Naive B cell (primary cell): ENCODE results near the gene CDYL2. TPM values are rescaled to one million over a fixed set of nuclear protein-coding genes. Genes with fewer than 3 reads are reported as not detected.
A peak's percentile ranks its signal among the peaks of the same experiment; 100 is the strongest.

Experiments used
- ATAC-seq, 2 donors: fragments of 150-1000 bp; cut with Tn5 transposase; 2 replicates each; pipeline ENCODE4 v1.10.0; 2021; ENCODE audit warnings: low read depth in 2 of 2, mild to moderate bottlenecking in 2 of 2, moderate library complexity in 2 of 2
- DNase-seq: peaks from one replicate; pipeline ENCODE4 v3.0.0; 2022
- H3K27ac Mint-ChIP-seq, 6 donors: one replicate each; pipeline ENCODE4 v1.8.0; 2020 to 2022; ENCODE audit warnings: mild to moderate bottlenecking in 6 of 6, mixed read lengths in 6 of 6, moderate library complexity in 5 of 6, inconsistent platforms in 2 of 6
- H3K27me3 Mint-ChIP-seq, 3 donors: one replicate each; pipeline ENCODE4 v1.8.0; 2021 to 2022; ENCODE audit warnings: mixed read lengths in 3 of 3, mild to moderate bottlenecking in 1 of 3
- H3K36me3 Mint-ChIP-seq, 2 donors: one replicate each; pipeline ENCODE4 v1.8.0; 2020 to 2022; ENCODE audit warnings: mixed read lengths in 2 of 2, inconsistent platforms in 1 of 2, mild to moderate bottlenecking in 1 of 2
- H3K4me1 Mint-ChIP-seq, 3 donors: one replicate each; pipeline ENCODE4 v1.8.0; 2020 to 2022; ENCODE audit warnings: mixed read lengths in 3 of 3, inconsistent platforms in 1 of 3, mild to moderate bottlenecking in 1 of 3, moderate library complexity in 1 of 3
- H3K4me3 Mint-ChIP-seq, 8 donors: one replicate each; pipeline ENCODE4 v1.8.0; 2020 to 2022; ENCODE audit warnings: mild to moderate bottlenecking in 8 of 8, mixed read lengths in 8 of 8, moderate library complexity in 8 of 8, inconsistent platforms in 2 of 8
- H3K9me3 Mint-ChIP-seq, 7 donors: one replicate each; pipeline ENCODE4 v1.8.0; 2020 to 2022; ENCODE audit warnings: mixed read lengths in 7 of 7, mild to moderate bottlenecking in 5 of 7, inconsistent platforms in 2 of 7, moderate library complexity in 1 of 7
- polyA plus RNA-seq, 6 donors: library from polyadenylated mRNA; unstranded; fragments of 300-500 nt; fragmentation: Illumina TruSeq; gene quantifications; one replicate each; pipeline ENCODE4 v1.2.3, GENCODE V29; 2021; ENCODE audit warnings: low read depth in 6 of 6

The CDYL2 gene, protein sequence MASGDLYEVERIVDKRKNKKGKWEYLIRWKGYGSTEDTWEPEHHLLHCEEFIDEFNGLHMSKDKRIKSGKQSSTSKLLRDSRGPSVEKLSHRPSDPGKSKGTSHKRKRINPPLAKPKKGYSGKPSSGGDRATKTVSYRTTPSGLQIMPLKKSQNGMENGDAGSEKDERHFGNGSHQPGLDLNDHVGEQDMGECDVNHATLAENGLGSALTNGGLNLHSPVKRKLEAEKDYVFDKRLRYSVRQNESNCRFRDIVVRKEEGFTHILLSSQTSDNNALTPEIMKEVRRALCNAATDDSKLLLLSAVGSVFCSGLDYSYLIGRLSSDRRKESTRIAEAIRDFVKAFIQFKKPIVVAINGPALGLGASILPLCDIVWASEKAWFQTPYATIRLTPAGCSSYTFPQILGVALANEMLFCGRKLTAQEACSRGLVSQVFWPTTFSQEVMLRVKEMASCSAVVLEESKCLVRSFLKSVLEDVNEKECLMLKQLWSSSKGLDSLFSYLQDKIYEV
- polyA plus RNA-seq = under 1 TPM in 2 of 6 donors, not detected in 4; 0.03 to 0.13 TPM

DNA sequence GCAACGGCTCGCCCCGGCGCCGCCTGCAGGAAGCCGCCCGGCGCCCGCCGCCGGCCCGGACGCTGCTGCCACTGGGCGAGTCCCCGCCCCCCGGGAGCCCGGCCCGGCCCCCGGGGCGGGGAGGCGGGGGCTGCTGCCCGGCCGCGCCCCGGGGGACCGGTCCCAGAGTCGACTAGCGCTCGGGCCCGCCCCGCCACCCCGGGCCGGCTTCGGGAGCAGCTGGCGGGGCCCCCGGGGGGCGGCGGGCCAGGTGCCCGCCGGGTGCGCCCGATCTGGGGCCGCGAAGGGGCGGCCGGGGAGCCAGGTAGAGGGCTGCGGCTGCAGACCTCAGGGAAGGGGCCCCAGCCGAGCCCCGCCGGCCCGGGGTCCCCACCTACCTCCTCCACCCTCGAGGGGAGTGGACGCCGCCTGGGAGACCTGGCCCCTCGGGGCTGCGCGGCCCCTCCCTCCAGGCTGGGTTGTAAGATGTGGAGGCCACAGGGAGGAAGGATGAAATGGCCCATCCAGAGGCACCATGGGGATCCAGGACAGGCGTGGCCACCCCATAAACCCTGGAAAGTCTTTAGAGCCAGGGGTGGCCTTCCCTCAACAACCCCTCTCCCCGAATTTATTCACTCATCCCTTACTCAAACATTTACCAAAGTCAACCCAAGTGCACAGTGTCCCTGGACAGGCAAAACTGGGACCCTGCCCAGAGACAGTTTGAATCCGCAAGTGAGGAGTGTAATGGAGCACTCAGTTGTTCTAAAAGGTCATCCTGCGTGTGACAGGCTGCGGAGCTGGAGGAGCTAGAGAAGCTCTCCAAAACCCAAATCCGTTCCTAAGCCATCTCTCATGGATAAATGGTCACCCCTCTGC lies at the start of gene CDYL2:
TSS of gene CDYL2 (minus strand) at position 73 of the 858 bp plus-strand sequence. CDS start 425 bp downstream, outside the sequence.
- Mint-ChIP-seq H3K27ac (peak within 1 kb of the TSS in 1 of 6 donors; percentile 89), H3K4me3 (peak within 1 kb of the TSS; percentile 84 to 98 (median 90)), H3K9me3 (peaks cover 0 to 10% (median 2%) of the 10 kb centered on the region in 7 donors), H3K27me3 (peaks cover 28 to 32% (median 30%) of the 10 kb centered on the region in 3 donors), H3K4me1 (peaks cover 0 to 4% (median 4%) of the 10 kb centered on the region in 3 donors), H3K36me3 (no peaks in the 10 kb centered on the region)
- peak; percentile 63 to 64 for ATAC-seq
- peak; percentile 1 for DNase-seq

DNA sequence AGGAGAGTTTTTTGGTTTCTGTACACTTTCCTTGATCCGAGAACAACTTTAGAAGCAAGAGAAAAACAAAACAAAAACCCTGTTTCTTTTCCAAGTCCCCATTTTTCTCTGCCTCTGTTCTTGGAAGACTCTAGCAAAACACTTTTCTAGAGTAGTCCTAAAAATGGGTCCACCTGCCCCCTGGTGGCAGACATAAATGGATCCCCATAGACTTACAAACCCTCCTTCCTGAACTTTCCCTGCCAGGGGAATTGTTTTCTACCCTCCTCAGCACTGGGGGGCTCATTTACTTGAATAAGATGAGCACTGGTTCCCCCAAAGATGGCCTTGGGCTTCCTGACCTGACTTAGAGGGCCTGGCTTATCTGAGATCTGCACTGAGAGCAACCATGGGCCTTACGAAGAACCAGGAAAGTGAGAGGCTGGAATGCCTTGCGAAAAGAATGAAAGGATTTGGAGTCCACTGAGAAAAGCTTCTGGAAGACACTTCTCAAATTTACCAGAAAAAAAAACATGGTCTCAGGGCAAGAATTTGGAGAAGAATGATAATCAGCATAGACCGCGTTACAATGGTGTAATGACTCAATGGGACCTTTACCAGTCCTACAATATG lies 48.0 kb upstream of the CDYL2 start:
- no peak overlapping the region for H3K27ac Mint-ChIP-seq

DNA sequence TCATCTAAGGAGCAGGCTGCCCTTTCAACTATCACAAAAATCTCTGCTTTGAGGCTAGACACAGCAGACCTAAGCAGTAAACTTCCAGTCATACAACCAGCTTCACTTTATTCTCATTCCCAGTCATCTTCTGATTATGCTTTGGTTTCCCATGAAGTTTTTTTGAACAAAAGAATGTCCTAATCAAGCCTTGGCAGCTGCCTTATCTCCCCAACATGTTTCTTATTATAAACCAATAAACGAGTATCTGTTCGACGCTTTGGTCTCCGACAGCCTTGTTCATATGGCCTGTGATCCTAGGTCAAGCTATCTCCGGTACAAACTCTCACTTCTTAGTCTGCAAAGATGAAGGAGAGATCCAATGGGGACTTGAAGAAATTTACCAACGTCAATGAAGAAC lies 47.4 kb upstream of the CDYL2 start:
- H3K4me1 Mint-ChIP-seq = no peaks in the 10 kb centered on the region
- DNase-seq (no peak), ATAC-seq (no peak)
- H3K4me3 Mint-ChIP-seq = no peak overlapping the region
- H3K9me3 Mint-ChIP-seq = no peaks in the 10 kb centered on the region
- H3K36me3 Mint-ChIP-seq = no peaks in the 10 kb centered on the region
- H3K27ac Mint-ChIP-seq = no peak overlapping the region
- H3K27me3 Mint-ChIP-seq = peaks cover 0 to 16% (median 6%) of the 10 kb centered on the region in 3 donors

More for the DNA sequence above, 48.0 kb upstream of the CDYL2 start:
- Mint-ChIP-seq H3K36me3 (no peaks in the 10 kb centered on the region), H3K4me1 (no peaks in the 10 kb centered on the region), H3K27me3 (peaks cover 0 to 17% (median 6%) of the 10 kb centered on the region in 3 donors), H3K9me3 (no peaks in the 10 kb centered on the region), H3K4me3 (peak overlapping the region in 1 of 8 donors; percentile 13)
- ATAC-seq = no peak
- no peak for DNase-seq

DNA sequence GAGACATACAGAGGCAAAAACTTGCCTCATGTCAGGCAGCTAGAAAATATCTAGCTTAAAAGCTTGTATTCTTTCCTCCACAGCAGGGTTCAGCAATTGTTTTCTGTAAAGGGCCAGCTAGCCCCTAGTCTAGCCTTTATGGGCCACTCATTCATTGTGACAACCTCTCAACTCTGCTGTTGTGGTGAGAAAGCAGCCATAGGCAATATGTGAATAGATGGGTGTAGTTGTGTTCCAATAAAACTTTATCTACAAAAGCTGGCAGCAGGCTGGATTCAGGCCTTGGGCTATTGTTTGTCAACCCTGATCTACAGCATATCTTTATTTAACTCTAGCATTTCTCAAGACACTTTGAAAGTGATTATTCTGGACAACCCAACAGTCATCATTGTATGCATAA lies 46.4 kb upstream of the CDYL2 start:
- Mint-ChIP-seq H3K9me3 (peaks cover 0 to 3% (median 0%) of the 10 kb centered on the region in 7 donors), H3K27ac (no peak overlapping the region), H3K36me3 (no peaks in the 10 kb centered on the region), H3K4me3 (no peak overlapping the region), H3K27me3 (peaks cover 0 to 16% (median 6%) of the 10 kb centered on the region in 3 donors), H3K4me1 (no peaks in the 10 kb centered on the region)
- ATAC-seq (no peak), DNase-seq (no peak)

DNA sequence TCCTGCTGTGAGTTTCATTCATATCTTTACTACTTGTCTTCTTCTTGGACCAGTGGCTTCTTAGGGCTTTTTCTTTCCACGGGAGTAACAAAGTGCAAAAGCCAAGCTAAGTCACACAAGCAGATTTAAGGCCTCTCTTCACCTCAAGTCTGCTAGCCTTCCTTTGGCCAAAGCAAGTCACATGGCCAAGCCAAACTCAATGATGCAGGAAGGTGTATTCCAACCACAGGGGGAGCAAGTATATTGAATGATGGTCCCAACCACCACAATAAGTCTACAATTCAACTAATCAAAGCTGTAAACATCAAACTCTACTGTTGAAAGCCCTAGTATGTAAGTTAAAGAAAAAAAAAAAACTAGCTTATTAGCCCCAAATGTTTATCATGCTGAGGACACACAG lies 44.5 kb upstream of the CDYL2 start:
- no peak overlapping the region for H3K4me3 Mint-ChIP-seq
- peaks cover 4 to 15% (median 12%) of the 10 kb centered on the region in 7 donors for H3K9me3 Mint-ChIP-seq
- H3K4me1 Mint-ChIP-seq = no peaks in the 10 kb centered on the region
- H3K36me3 Mint-ChIP-seq = peaks cover 0 to 5% of the 10 kb centered on the region in 2 donors
- DNase-seq (no peak), ATAC-seq (no peak)
- no peak overlapping the region for H3K27ac Mint-ChIP-seq
- H3K27me3 Mint-ChIP-seq = peaks cover 0 to 12% (median 6%) of the 10 kb centered on the region in 3 donors

DNA sequence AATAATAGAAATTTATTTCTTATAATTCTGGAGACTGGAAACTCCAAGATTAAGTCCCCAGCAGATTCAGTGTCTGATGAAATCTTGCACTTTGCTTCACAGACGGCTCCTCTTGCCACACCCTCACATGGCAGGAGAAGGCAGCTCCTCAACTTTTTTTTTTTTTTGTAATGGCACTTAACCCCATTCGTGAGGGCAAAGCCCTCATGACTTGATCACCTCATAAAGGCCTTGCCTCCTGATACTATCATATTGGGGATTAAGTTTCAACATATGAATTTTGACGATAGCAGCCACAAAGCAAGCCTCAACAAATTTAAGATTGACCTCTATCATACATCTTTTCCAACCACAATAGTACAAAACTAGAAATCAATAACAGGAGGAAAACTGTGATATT lies 42.3 kb upstream of the CDYL2 start:
- H3K27ac Mint-ChIP-seq = no peak overlapping the region
- ATAC-seq (no peak), DNase-seq (no peak)
- peaks cover 11 to 37% (median 24%) of the 10 kb centered on the region in 7 donors for H3K9me3 Mint-ChIP-seq
- no peak overlapping the region for H3K4me3 Mint-ChIP-seq
- no peaks in the 10 kb centered on the region for H3K4me1 Mint-ChIP-seq
- H3K27me3 Mint-ChIP-seq = peaks cover 4 to 9% (median 9%) of the 10 kb centered on the region in 3 donors
- H3K36me3 Mint-ChIP-seq = peaks cover 5 to 21% of the 10 kb centered on the region in 2 donors

DNA sequence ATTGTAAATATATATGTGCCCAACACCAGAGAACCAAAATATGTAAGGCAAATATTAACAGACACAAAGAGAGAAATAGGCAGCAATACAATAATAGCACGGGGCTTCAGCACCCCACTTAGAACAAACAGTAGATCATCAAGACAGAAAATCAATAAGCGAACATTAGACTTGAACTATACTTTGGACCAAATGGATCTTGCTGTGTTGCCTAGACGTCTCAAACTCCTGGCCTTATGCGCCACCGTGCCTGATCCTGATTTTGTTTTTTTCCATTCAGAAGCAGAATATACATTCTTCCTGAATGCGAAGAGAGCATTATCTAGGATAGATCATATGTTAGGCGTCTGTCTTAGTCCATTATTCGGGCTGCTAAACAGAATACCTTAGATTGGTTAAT lies 41.9 kb upstream of the CDYL2 start:
- Mint-ChIP-seq H3K36me3 (peaks cover 5 to 25% of the 10 kb centered on the region in 2 donors), H3K27me3 (peaks cover 4 to 13% (median 13%) of the 10 kb centered on the region in 3 donors), H3K27ac (no peak overlapping the region), H3K4me1 (no peaks in the 10 kb centered on the region), H3K4me3 (no peak overlapping the region), H3K9me3 (peaks cover 12 to 41% (median 28%) of the 10 kb centered on the region in 7 donors)
- DNase-seq (no peak), ATAC-seq (no peak)

DNA sequence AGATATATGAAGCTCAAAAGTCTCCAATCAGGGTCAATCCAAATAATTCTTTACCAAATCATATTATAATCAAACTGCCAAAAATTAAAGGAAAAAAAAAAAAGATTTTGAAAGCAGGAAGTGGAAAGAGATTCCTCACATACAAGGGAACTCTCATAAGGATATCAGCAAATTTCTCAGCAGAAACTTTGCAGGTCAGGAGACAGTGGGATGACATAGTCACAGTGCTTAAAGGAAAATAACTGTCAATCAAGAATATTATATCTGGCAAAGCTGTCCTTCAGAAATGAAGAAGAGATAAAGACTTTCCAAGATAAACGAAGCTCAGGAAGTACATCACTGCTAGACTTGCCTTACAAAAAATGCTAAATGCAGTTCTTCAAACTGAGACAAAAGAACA lies 40.0 kb upstream of the CDYL2 start:
- Mint-ChIP-seq H3K36me3 (peaks cover 5 to 37% of the 10 kb centered on the region in 2 donors), H3K27me3 (peaks cover 15 to 26% (median 24%) of the 10 kb centered on the region in 3 donors), H3K4me1 (no peaks in the 10 kb centered on the region), H3K27ac (no peak overlapping the region), H3K9me3 (peaks cover 13 to 53% (median 32%) of the 10 kb centered on the region in 7 donors), H3K4me3 (no peak overlapping the region)
- DNase-seq (no peak), ATAC-seq (no peak)

DNA sequence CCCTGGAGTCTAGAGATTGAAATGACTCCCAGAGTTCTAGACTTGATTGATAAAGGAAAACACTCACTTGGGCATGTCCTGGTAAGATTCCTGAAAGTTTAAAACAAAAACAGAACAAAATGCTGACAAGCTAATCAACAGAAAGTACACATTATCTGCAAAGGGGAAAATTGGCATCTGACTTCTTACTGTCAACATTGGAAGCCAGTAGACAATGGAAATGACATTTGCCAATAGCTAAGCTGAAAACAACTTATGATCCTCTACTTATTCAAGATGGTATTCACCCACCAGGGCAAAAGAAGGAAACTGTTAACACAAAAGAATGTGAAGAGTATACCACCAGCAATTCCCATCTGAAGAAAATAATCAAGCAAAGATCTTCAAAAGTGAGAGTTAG lies 36.8 kb upstream of the CDYL2 start:
- DNase-seq (no peak), ATAC-seq (no peak)
- no peaks in the 10 kb centered on the region for H3K4me1 Mint-ChIP-seq
- H3K36me3 Mint-ChIP-seq = peaks cover 5 to 37% of the 10 kb centered on the region in 2 donors
- H3K9me3 Mint-ChIP-seq = peaks cover 13 to 54% (median 32%) of the 10 kb centered on the region in 7 donors
- no peak overlapping the region for H3K27ac Mint-ChIP-seq
- H3K4me3 Mint-ChIP-seq = no peak overlapping the region
- H3K27me3 Mint-ChIP-seq = peaks cover 31 to 43% (median 41%) of the 10 kb centered on the region in 3 donors

DNA sequence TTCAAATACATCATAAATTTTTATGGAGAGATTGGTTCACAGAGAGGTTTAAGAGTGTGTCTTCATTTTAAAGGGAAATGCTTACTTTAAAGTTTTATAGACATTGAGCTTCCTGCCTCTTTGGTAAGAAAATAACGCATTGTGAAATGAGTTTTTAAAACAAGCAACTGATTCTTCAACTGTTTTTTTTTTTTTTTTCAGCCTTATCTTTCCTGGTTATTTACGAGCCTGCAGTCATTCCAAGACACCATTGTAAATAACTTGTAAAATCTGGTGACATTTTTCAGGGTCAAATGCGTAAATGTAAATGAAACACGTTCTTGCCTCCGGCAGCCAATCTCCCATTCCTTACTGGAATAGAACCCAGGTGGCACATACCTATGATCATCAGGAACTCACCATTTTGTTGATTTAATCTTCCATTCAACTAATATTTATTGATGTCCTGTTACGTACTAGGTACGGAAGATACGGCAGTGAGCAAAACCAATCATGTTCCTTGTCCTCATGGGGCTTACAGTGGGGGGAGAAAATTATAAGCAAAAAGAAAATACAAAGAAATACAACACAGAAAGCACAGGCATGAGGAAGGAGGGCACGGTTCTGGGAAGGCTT lies 33.2 kb upstream of the CDYL2 start:
- Mint-ChIP-seq H3K36me3 (peaks cover 0 to 25% of the 10 kb centered on the region in 2 donors), H3K4me3 (no peak overlapping the region), H3K27me3 (peaks cover 40 to 64% (median 44%) of the 10 kb centered on the region in 3 donors), H3K9me3 (peaks cover 6 to 30% (median 15%) of the 10 kb centered on the region in 7 donors), H3K4me1 (no peaks in the 10 kb centered on the region), H3K27ac (no peak overlapping the region)
- no peak for ATAC-seq
- DNase-seq = no peak

DNA sequence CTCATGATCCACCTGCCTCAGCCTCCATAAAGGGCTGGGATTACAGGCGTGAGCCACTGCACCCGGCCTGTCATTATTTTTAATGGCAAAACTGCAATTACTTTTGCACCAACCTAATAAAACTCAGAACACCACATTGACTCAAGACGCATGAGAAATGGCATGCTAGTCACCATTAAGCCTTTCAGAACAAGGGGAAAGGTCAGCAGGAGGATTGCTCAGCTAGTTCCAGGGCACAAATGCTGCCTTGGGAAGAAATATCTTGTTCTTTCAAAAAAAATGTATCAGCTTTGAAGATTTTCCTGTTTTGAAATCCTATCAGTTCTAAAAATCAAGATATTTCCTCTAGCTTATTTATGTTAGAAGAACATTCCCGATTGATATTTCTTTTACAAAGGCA lies 32.4 kb upstream of the CDYL2 start:
- no peak for ATAC-seq
- peaks cover 0 to 18% of the 10 kb centered on the region in 2 donors for H3K36me3 Mint-ChIP-seq
- H3K4me1 Mint-ChIP-seq = no peaks in the 10 kb centered on the region
- no peak for DNase-seq
- H3K27ac Mint-ChIP-seq = peak overlapping the region in 1 of 6 donors; percentile 38
- H3K4me3 Mint-ChIP-seq = no peak overlapping the region
- peaks cover 37 to 57% (median 39%) of the 10 kb centered on the region in 3 donors for H3K27me3 Mint-ChIP-seq
- H3K9me3 Mint-ChIP-seq = peaks cover 4 to 22% (median 11%) of the 10 kb centered on the region in 7 donors

DNA sequence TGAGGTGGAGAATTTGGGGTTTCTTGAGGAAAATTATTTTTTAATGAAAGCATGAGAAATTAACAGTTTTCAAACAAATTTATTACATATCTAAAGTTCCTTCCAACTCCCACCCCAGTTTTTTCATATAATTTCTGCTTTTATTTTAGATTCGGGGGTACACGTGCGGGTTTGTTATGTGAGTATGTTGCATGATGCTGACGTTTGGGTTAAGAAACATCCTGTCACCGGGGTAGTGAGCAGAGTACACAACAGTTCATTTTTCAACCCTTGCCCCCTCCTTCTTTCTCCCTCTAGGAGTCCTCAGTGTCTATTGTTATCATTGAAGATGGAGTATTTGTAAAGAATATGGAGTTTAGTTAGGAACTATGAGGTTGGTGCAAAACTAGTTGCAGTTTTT lies 31.8 kb upstream of the CDYL2 start:
- ATAC-seq = no peak
- no peak overlapping the region for H3K4me3 Mint-ChIP-seq
- no peak overlapping the region for H3K27ac Mint-ChIP-seq
- no peak for DNase-seq
- peaks cover 1 to 16% (median 5%) of the 10 kb centered on the region in 7 donors for H3K9me3 Mint-ChIP-seq
- H3K4me1 Mint-ChIP-seq = no peaks in the 10 kb centered on the region
- peaks cover 31 to 50% (median 41%) of the 10 kb centered on the region in 3 donors for H3K27me3 Mint-ChIP-seq
- H3K36me3 Mint-ChIP-seq = peaks cover 0 to 11% of the 10 kb centered on the region in 2 donors
